Measurements from ENCODE around the gene LARP1.

Gene LARP1

GRCh38 chr5:154761046-154761736 lies 6.0 kb downstream of the LARP1 start:
- DNase-seq (ENCODE audit: low read depth) = no peak
- in situ Hi-C loops (cut with HindIII; ENCODE audit: low sequenced_read_pairs) = no loop called here
- TF ChIP-seq CTCF (IDR thresholded peaks at IDR 0.05; ENCODE audit: low read depth, low read length, missing control alignments) = no peak

GRCh38 chr5:154762261-154762660 lies 7.1 kb downstream of the LARP1 start:
- in situ Hi-C loops (cut with HindIII; ENCODE audit: low sequenced_read_pairs) = no loop called here
- no peak for DNase-seq (ENCODE audit: low read depth)
- no peak for TF ChIP-seq CTCF (IDR thresholded peaks at IDR 0.05; ENCODE audit: low read depth, low read length, missing control alignments)
- H3K4me3 ChIP-seq (ENCODE audit: low read depth, low read length) = no peak overlapping the region

More at GRCh38 chr5:154761046-154761736, 6.0 kb downstream of the LARP1 start:
- H3K4me3 ChIP-seq (ENCODE audit: low read depth, low read length) = no peak overlapping the region

- DNase-seq (ENCODE audit: low read depth) = no peak
- in situ Hi-C loops (cut with HindIII; ENCODE audit: low sequenced_read_pairs) = no loop called here
- TF ChIP-seq CTCF (IDR thresholded peaks at IDR 0.05; ENCODE audit: low read depth, low read length, missing control alignments) = no peak
- no peak overlapping the region for H3K4me3 ChIP-seq (ENCODE audit: low read depth, low read length)
Measured at GRCh38 chr5:154762700-154763099, 7.5 kb downstream of the LARP1 start.

GRCh38 chr5:154764967-154765366 lies 9.8 kb downstream of the LARP1 start:
- no peak for DNase-seq (ENCODE audit: low read depth)
- TF ChIP-seq CTCF (IDR thresholded peaks at IDR 0.05; ENCODE audit: low read depth, low read length, missing control alignments) = no peak
- H3K4me3 ChIP-seq (ENCODE audit: low read depth, low read length) = no peak overlapping the region
- in situ Hi-C loops (cut with HindIII; ENCODE audit: low sequenced_read_pairs) = no loop called here

GRCh38 chr5:154765396-154765925 lies 10.3 kb downstream of the LARP1 start:
- DNase-seq (ENCODE audit: low read depth) = no peak
- in situ Hi-C loops (cut with HindIII; ENCODE audit: low sequenced_read_pairs) = no loop called here
- no peak overlapping the region for H3K4me3 ChIP-seq (ENCODE audit: low read depth, low read length)
- TF ChIP-seq CTCF (IDR thresholded peaks at IDR 0.05; ENCODE audit: low read depth, low read length, missing control alignments) = no peak

- no peak for TF ChIP-seq CTCF (IDR thresholded peaks at IDR 0.05; ENCODE audit: low read depth, low read length, missing control alignments)
- in situ Hi-C loops (cut with HindIII; ENCODE audit: low sequenced_read_pairs) = no loop called here
- no peak for DNase-seq (ENCODE audit: low read depth)
- H3K4me3 ChIP-seq (ENCODE audit: low read depth, low read length) = no peak overlapping the region
Measured at GRCh38 chr5:154766558-154767281, 11.5 kb downstream of the LARP1 start.
